Smooth muscle cell (in vitro differentiated cells): ENCODE results near the gene PRRG2. TPM values are rescaled to one million over a fixed set of nuclear protein-coding genes. Genes with fewer than 3 reads are reported as not detected.

Experiments used
- DNase-seq: peaks from one replicate; lab custom pipeline; 2025; ENCODE audit not compliant: unreplicated experiment; lab: John Stamatoyannopoulos, UW
- H2AFZ ChIP-seq: fragments of 200-600 bp; sonication (generic); 2 replicates; pipeline ENCODE4 v1.6.0; 2016; ENCODE audit warnings: antibody characterized with exemption, low read depth, mild to moderate bottlenecking
- H3F3A ChIP-seq: fragments of 200-600 bp; sonication (generic); 2 replicates; pipeline ENCODE4 v1.6.0; 2017; ENCODE audit warnings: antibody characterized with exemption, low read depth
- H3K27ac ChIP-seq: fragments of 200-600 bp; sonication (generic); 2 replicates; pipeline ENCODE4 v1.5.1; 2016; ENCODE audit warnings: low read depth, mild to moderate bottlenecking
- H3K27me3 ChIP-seq: fragments of 200-600 bp; sonication (generic); 2 replicates; pipeline ENCODE4 v1.6.1; 2016; ENCODE audit warnings: low read depth, mild to moderate bottlenecking
- H3K36me3 ChIP-seq: fragments of 200-600 bp; sonication (generic); 2 replicates; pipeline ENCODE4 v1.5.1; 2016; ENCODE audit warnings: low read depth
- H3K4me1 ChIP-seq: fragments of 200-600 bp; sonication (generic); 2 replicates; pipeline ENCODE4 v1.5.1; 2016; ENCODE audit warnings: low read depth
- H3K4me2 ChIP-seq: fragments of 200-600 bp; sonication (generic); 2 replicates; pipeline ENCODE4 v1.6.0; 2016; ENCODE audit warnings: mild to moderate bottlenecking
- H3K4me3 ChIP-seq: fragments of 200-600 bp; sonication (generic); 2 replicates; pipeline ENCODE4 v1.5.1; 2016; ENCODE audit warnings: mild to moderate bottlenecking
- H3K79me2 ChIP-seq: fragments of 200-600 bp; sonication (generic); 2 replicates; pipeline ENCODE4 v1.6.0; 2016; ENCODE audit warnings: low read depth, mild to moderate bottlenecking
- H3K9ac ChIP-seq: fragments of 200-600 bp; sonication (generic); 2 replicates; pipeline ENCODE4 v1.6.0; 2016; ENCODE audit warnings: low read depth
- H3K9me3 ChIP-seq: fragments of 200-600 bp; sonication (generic); replicated peaks from 2 replicates; pipeline ENCODE4 v1.5.1; 2016; ENCODE audit warnings: low read depth
- H4K20me1 ChIP-seq: fragments of 200-600 bp; sonication (generic); 2 replicates; pipeline ENCODE4 v1.6.0; 2016; ENCODE audit warnings: low read depth
- WGBS: methylation state at CpG from one replicate; pipeline ENCODE4 v1.1.7; 2016; ENCODE audit warnings: low lambda C conversion rate; 5-methylcytosine and 5-hydroxymethylcytosine counted together
- polyA plus RNA-seq: library from polyadenylated mRNA; unstranded; fragments of >200 nt; fragmentation: Nextera tagmentation; extraction: Ambion mirVana; gene quantifications from 2 replicates; pipeline ENCODE4 v1.2.1, GENCODE V29; 2016
- small RNA-seq: library from RNA; depleted of rRNA; stranded (forward); fragments of <200 nt; gene quantifications from one replicate; pipeline ENCODE3, GENCODE V24; 2014
- total RNA-seq: library from RNA; depleted of rRNA; stranded (reverse); fragments of >200 nt; gene quantifications from 2 replicates; pipeline ENCODE4 v1.2.3, GENCODE V29; 2014
- TF ChIP-seq, protein P1 (sequence below): fragments of 200-600 bp; sonication (generic); IDR thresholded peaks from 2 replicates; pipeline ENCODE4 v1.5.1; 2017; ENCODE audit warnings: borderline replicate concordance, mild to moderate bottlenecking, antibody characterized with exemption; ENCODE audit not compliant: insufficient read depth, poor library complexity, severe bottlenecking

The PRRG2 gene
- total and polyA plus RNA-seq, 2 experiments from 2014 or later: 0.24 to 13.5 TPM

DNA sequence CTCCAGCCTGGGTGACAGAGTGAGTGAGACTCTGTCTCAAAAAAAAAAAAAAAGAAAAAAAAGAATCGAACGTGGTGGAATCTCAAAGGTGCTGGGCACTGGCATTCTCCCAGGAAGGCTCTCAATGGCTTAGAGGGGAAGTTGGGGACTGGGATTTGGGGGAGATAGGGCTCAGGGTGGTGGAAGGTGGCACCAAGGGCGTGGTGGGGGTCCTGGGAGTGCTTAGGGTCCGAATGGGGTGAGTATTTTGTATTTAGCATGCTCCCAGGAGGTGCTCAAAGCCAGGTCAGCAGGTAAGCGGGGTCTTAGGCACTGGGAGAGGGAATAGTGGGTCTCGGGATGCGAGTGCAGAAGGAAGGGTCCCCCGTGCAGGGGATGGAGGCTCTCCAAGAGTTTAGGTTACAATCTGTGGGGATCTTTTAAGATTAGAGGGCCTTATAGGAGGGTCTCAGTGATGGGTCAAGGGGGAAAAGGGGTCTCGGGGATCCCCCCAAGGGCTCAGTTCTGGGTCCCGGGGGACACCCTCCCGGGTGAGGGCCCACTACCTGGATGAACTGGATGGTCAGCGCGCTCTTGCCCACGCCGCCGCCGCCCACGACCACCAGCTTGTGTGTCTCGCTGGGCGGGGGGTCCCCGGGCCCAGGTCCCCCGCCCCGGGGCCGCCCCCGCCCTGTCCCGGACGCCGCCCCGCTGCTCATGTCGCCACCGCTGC lies 58.4 kb downstream of the PRRG2 start:
- Histone ChIP-seq H3K27me3 (no peaks in the 10 kb centered on the region), H3K36me3 (no peaks in the 10 kb centered on the region), H3K27ac (peak overlapping the region; percentile 80), H3K79me2 (peaks cover 33% of the 10 kb centered on the region), H3K4me1 (peaks cover 41% of the 10 kb centered on the region), H3K4me3 (peak overlapping the region; percentile 78), H3K9ac (peak overlapping the region; percentile 84), H3F3A (peaks cover 7% of the 10 kb centered on the region), H3K4me2 (peak overlapping the region; percentile 97), H2AFZ (no peak overlapping the region), H4K20me1 (peaks cover 6% of the 10 kb centered on the region), H3K9me3 (no peaks in the 10 kb centered on the region)
- no peak for DNase-seq
- TF ChIP-seq, protein P1, sequence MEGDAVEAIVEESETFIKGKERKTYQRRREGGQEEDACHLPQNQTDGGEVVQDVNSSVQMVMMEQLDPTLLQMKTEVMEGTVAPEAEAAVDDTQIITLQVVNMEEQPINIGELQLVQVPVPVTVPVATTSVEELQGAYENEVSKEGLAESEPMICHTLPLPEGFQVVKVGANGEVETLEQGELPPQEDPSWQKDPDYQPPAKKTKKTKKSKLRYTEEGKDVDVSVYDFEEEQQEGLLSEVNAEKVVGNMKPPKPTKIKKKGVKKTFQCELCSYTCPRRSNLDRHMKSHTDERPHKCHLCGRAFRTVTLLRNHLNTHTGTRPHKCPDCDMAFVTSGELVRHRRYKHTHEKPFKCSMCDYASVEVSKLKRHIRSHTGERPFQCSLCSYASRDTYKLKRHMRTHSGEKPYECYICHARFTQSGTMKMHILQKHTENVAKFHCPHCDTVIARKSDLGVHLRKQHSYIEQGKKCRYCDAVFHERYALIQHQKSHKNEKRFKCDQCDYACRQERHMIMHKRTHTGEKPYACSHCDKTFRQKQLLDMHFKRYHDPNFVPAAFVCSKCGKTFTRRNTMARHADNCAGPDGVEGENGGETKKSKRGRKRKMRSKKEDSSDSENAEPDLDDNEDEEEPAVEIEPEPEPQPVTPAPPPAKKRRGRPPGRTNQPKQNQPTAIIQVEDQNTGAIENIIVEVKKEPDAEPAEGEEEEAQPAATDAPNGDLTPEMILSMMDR: no peak
- WGBS: 15% methylated on average over 17 of the region's 31 CpGs

DNA sequence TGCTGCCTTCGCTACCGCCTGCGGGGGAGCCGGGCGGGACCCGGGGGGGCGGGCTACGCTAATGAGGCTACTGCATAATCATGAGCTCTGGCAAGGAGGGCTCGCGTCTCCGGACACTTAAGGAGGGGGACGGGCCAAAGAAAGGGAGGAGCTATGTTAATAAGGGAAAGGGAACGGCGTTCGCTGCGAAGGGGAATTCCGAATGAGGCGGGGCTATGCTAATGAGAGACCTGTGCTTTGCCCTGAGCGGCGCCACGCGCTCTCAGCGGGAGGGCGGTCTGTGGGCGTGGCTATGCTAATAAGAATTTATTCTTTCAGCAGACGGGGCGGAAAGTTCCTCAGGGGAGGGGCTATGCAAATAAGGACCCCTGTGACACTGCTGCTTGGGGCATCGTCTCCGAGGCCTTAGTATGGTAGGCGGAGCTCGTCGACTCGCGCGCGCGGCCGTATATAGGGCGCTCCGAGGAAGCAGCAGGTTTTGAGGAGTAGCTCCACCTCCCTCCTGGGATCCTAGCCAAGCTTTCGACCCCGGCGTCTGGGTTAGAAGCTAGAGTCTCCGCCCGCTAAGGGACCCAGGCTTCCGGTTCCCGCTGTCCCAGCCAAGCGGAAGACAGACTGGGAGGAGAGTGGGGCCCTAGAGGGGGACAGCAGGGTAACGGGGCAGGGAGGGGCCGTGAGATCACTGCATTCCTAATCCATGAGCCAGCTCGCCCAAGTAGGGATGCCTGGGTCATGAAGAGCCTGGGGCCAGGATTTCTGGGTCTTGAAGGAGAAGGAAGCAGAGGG lies 59.2 kb downstream of the PRRG2 start, which contains the start of gene RRAS:
RRAS (minus strand) TSS at position 31 of the 786 bp plus-strand sequence. CDS start 45 bp downstream, outside the sequence.
- peaks cover 13% of the 10 kb centered on the region for H4K20me1 ChIP-seq
- H3K9ac ChIP-seq: peak within 1 kb of the TSS; percentile 99
- peak within 1 kb of the TSS; percentile 100 for H3K27ac ChIP-seq
- peak within 1 kb of the TSS; percentile 78 for H3K4me3 ChIP-seq
- H3K9me3 ChIP-seq: no peaks in the 10 kb centered on the region
- H3K27me3 ChIP-seq: no peaks in the 10 kb centered on the region
- peaks cover 7% of the 10 kb centered on the region for H3F3A ChIP-seq
- TF ChIP-seq, protein P1: no peak
- H3K4me2 ChIP-seq: peak within 1 kb of the TSS; percentile 97
- WGBS: 0% methylated on average over 39 of the region's 51 CpGs
- H2AFZ ChIP-seq: no peak within 1 kb of the TSS
- DNase-seq: peak; percentile 100
- peaks cover 41% of the 10 kb centered on the region for H3K79me2 ChIP-seq
- H3K4me1 ChIP-seq: peaks cover 41% of the 10 kb centered on the region
- H3K36me3 ChIP-seq: no peaks in the 10 kb centered on the region

Small RNAs within 50 kb of the gene (small RNA-seq; reads per million reads assigned to genes)
- gene RF00019: not detected

Other genes starting within 250 kb of the PRRG2 start
- gene CD37, start 245.9 kb upstream of the PRRG2 start, total RNA-seq: not detected in 2 replicates
- 7.0 and 8.8 TPM in 2 replicates for gene CD37, start 245.9 kb upstream of the PRRG2 start, polyA plus RNA-seq
- 46.0 and 71.8 TPM in 2 replicates for gene TEAD2, start 218.9 kb upstream of the PRRG2 start, total RNA-seq
- 55.3 and 58.5 TPM in 2 replicates for gene TEAD2, start 218.9 kb upstream of the PRRG2 start, polyA plus RNA-seq
- 2.3 and 6.3 TPM in 2 replicates for gene DKKL1, start 217.4 kb upstream of the PRRG2 start, total RNA-seq
- gene DKKL1, start 217.4 kb upstream of the PRRG2 start, polyA plus RNA-seq: 2.8 and 6.4 TPM in 2 replicates
- gene KASH5, start 193.1 kb upstream of the PRRG2 start, total RNA-seq: not detected in 2 replicates
- gene KASH5, start 193.1 kb upstream of the PRRG2 start, polyA plus RNA-seq: not detected in 2 replicates
- not detected in 2 replicates for gene PTH2, start 157.9 kb upstream of the PRRG2 start, total RNA-seq
- not detected in 2 replicates for gene PTH2, start 157.9 kb upstream of the PRRG2 start, polyA plus RNA-seq
- gene GFY, start 155.9 kb upstream of the PRRG2 start, total RNA-seq: not detected in 2 replicates
- gene GFY, start 155.9 kb upstream of the PRRG2 start, polyA plus RNA-seq: not detected in 2 replicates
- 0.04 and 0.54 TPM in 2 replicates for gene SLC17A7, start 139.8 kb upstream of the PRRG2 start, total RNA-seq
- gene SLC17A7, start 139.8 kb upstream of the PRRG2 start, polyA plus RNA-seq: 0.39 TPM in 1 of 2 replicates, not detected in the other
- gene PIH1D1, start 129.5 kb upstream of the PRRG2 start, total RNA-seq: 54.7 and 77.1 TPM in 2 replicates
- gene PIH1D1, start 129.5 kb upstream of the PRRG2 start, polyA plus RNA-seq: 84.9 and 89.8 TPM in 2 replicates
- gene ALDH16A1, start 128.1 kb upstream of the PRRG2 start, total RNA-seq: 10.5 and 18.6 TPM in 2 replicates
- gene ALDH16A1, start 128.1 kb upstream of the PRRG2 start, polyA plus RNA-seq: 24.6 and 24.7 TPM in 2 replicates
- 0.27 and 0.45 TPM in 2 replicates for gene FLT3LG, start 107.1 kb upstream of the PRRG2 start, total RNA-seq
- 0.85 and 2.0 TPM in 2 replicates for gene FLT3LG, start 107.1 kb upstream of the PRRG2 start, polyA plus RNA-seq
- 1,134 and 1,154 TPM in 2 replicates for gene RPL13A, start 93.7 kb upstream of the PRRG2 start, total RNA-seq
- gene RPL13A, start 93.7 kb upstream of the PRRG2 start, polyA plus RNA-seq: 732 and 818 TPM in 2 replicates
- 3,115 and 3,456 TPM in 2 replicates for gene RPS11, start 84.9 kb upstream of the PRRG2 start, total RNA-seq
- 729 and 804 TPM in 2 replicates for gene RPS11, start 84.9 kb upstream of the PRRG2 start, polyA plus RNA-seq
- 58.1 and 66.1 TPM in 2 replicates for gene FCGRT, start 68.7 kb upstream of the PRRG2 start, total RNA-seq
- gene FCGRT, start 68.7 kb upstream of the PRRG2 start, polyA plus RNA-seq: 127 and 135 TPM in 2 replicates
- gene RCN3, start 53.3 kb upstream of the PRRG2 start, total RNA-seq: 248 and 311 TPM in 2 replicates
- gene RCN3, start 53.3 kb upstream of the PRRG2 start, polyA plus RNA-seq: 773 and 1,078 TPM in 2 replicates
- 45.0 and 55.5 TPM in 2 replicates for gene NOSIP, start 760 bp upstream of the PRRG2 start, total RNA-seq
- 95.7 and 134 TPM in 2 replicates for gene NOSIP, start 760 bp upstream of the PRRG2 start, polyA plus RNA-seq
- 2.9 and 4.5 TPM in 2 replicates for gene PRR12, start 9.9 kb downstream of the PRRG2 start, total RNA-seq
- 1.7 and 3.2 TPM in 2 replicates for gene PRR12, start 9.9 kb downstream of the PRRG2 start, polyA plus RNA-seq
- 82.3 and 86.5 TPM in 2 replicates for gene RRAS, start 58.8 kb downstream of the PRRG2 start, total RNA-seq
- gene RRAS, start 58.8 kb downstream of the PRRG2 start, polyA plus RNA-seq: 224 and 248 TPM in 2 replicates
- 7.9 and 10.2 TPM in 2 replicates for gene SCAF1, start 60.9 kb downstream of the PRRG2 start, total RNA-seq
- 12.1 and 15.9 TPM in 2 replicates for gene SCAF1, start 60.9 kb downstream of the PRRG2 start, polyA plus RNA-seq
- gene IRF3, start 84.5 kb downstream of the PRRG2 start, total RNA-seq: 35.1 and 38.2 TPM in 2 replicates
- 45.9 and 64.1 TPM in 2 replicates for gene IRF3, start 84.5 kb downstream of the PRRG2 start, polyA plus RNA-seq
- gene BCL2L12, start 84.6 kb downstream of the PRRG2 start, total RNA-seq: 3.2 and 10.8 TPM in 2 replicates
- 34.0 and 44.1 TPM in 2 replicates for gene BCL2L12, start 84.6 kb downstream of the PRRG2 start, polyA plus RNA-seq
- 147 and 174 TPM in 2 replicates for gene PRMT1, start 96.0 kb downstream of the PRRG2 start, total RNA-seq
- gene PRMT1, start 96.0 kb downstream of the PRRG2 start, polyA plus RNA-seq: 170 and 175 TPM in 2 replicates
- gene ADM5, start 108.3 kb downstream of the PRRG2 start, total RNA-seq: 1.6 and 3.6 TPM in 2 replicates
- gene ADM5, start 108.3 kb downstream of the PRRG2 start, polyA plus RNA-seq: 1.7 and 3.1 TPM in 2 replicates
- 7.6 and 19.7 TPM in 2 replicates for gene CPT1C, start 109.8 kb downstream of the PRRG2 start, total RNA-seq
- gene CPT1C, start 109.8 kb downstream of the PRRG2 start, polyA plus RNA-seq: 20.0 and 21.0 TPM in 2 replicates
- gene TSKS, start 182.0 kb downstream of the PRRG2 start, total RNA-seq: not detected in 2 replicates
- gene TSKS, start 182.0 kb downstream of the PRRG2 start, polyA plus RNA-seq: not detected in 2 replicates
- 55.8 and 57.7 TPM in 2 replicates for gene AP2A1, start 185.7 kb downstream of the PRRG2 start, total RNA-seq
- gene AP2A1, start 185.7 kb downstream of the PRRG2 start, polyA plus RNA-seq: 57.8 and 65.2 TPM in 2 replicates
- 6.9 and 16.2 TPM in 2 replicates for gene FUZ, start 232.0 kb downstream of the PRRG2 start, total RNA-seq
- gene FUZ, start 232.0 kb downstream of the PRRG2 start, polyA plus RNA-seq: 18.3 and 19.8 TPM in 2 replicates
- 16.9 and 20.4 TPM in 2 replicates for gene MED25, start 237.0 kb downstream of the PRRG2 start, total RNA-seq
- gene MED25, start 237.0 kb downstream of the PRRG2 start, polyA plus RNA-seq: 34.1 and 36.4 TPM in 2 replicates